ENCODE data around the gene TBC1D13.

DNA sequence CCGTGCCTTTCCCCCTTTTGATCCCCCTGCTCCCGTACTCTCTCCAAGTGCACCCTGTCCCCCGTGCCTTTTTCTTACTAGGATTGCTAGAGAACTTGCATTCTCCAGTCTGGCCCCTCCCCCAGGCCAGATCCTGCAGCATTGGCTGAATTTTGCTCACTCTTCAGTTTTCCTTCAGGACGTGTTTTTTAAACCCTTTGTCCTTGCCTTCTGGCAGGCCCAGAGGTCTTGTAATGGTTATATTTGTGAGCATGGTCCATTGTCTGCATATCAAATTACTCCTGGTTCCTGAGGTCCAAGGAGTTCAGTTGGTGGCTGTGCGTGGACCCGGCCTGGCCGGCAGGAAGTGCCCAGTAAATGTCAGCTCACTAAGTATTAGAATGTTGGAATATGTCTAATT lies 606 bp downstream of the TBC1D13 start:
- TF ChIP-seq YBX1 (IDR thresholded peaks at IDR 0.05) (no peak), RNF2 (IDR thresholded peaks at IDR 0.05) (no peak), SIN3A (IDR thresholded peaks at IDR 0.05; ENCODE audit: borderline replicate concordance in 2 of 2, control insufficient read depth in 1 of 2, low read depth in 2 of 2, low read length in 2 of 2) (no peak; a peak in 2 of 4 replicates)
- TF ChIP-seq, protein P1, sequence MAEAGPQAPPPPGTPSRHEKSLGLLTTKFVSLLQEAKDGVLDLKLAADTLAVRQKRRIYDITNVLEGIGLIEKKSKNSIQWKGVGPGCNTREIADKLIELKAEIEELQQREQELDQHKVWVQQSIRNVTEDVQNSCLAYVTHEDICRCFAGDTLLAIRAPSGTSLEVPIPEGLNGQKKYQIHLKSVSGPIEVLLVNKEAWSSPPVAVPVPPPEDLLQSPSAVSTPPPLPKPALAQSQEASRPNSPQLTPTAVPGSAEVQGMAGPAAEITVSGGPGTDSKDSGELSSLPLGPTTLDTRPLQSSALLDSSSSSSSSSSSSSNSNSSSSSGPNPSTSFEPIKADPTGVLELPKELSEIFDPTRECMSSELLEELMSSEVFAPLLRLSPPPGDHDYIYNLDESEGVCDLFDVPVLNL (CRISPR knock-in tag; IDR thresholded peaks at IDR 0.05; ENCODE audit: low read depth), result no peak
